Naive thymus-derived CD4-positive, alpha-beta T cell (primary cell): ENCODE measurements around the gene CCRL2. TPM values are rescaled to one million over a fixed set of nuclear protein-coding genes. Genes with fewer than 3 reads are reported as not detected.

Source experiments
- ATAC-seq: fragments of 150-1000 bp; cut with Tn5 transposase; 2 replicates; pipeline ENCODE4 v1.10.0; 2021; ENCODE audit warnings: mild to moderate bottlenecking, moderate library complexity
- CTCF ChIA-PET: fragments of 350-600 bp; sonication (Branson Sonifier 250); formaldehyde crosslinking; loops from one replicate; lab custom pipeline; 2021; ENCODE audit warnings: antibody characterized with exemption; lab: Charles Lee
- POLR2A ChIA-PET: fragments of 350-600 bp; sonication (Branson Sonifier 250); formaldehyde crosslinking; loops from one replicate; lab custom pipeline; 2021; ENCODE audit warnings: antibody characterized with exemption, inconsistent platforms; lab: Charles Lee
- DNase-seq, 9 donors: peaks; one replicate each; pipeline versions ENCODE4 v3.0.0 to v3.0.0-alpha.2; 2020 to 2022; ENCODE audit warnings: mixed read lengths in 1 of 9
- H3K27ac ChIP-seq: one replicate; pipeline ENCODE4 v1.7.0; 2013; ENCODE audit warnings: mild to moderate bottlenecking, low read depth, low read length, moderate library complexity
- H3K27me3 ChIP-seq, 2 donors: one replicate each; pipeline ENCODE4 v1.7.0; 2013; ENCODE audit warnings: low read length in 2 of 2, mild to moderate bottlenecking in 2 of 2, moderate library complexity in 2 of 2; ENCODE audit not compliant: control insufficient read depth in 2 of 2, insufficient read depth in 2 of 2
- H3K36me3 ChIP-seq, 3 experiments: 1 replicate in 2 of 3; 2 replicates in 1 of 3; pipeline ENCODE4 v1.7.0; 2013; ENCODE audit warnings: low read length in 3 of 3, mild to moderate bottlenecking in 3 of 3, moderate library complexity in 1 of 3; ENCODE audit not compliant: insufficient read depth in 3 of 3, control insufficient read depth in 2 of 3
- H3K4me1 ChIP-seq, 2 donors: one replicate each; pipeline ENCODE4 v1.7.0; 2013; ENCODE audit warnings: low read length in 2 of 2, mild to moderate bottlenecking in 2 of 2, moderate library complexity in 1 of 2; ENCODE audit not compliant: control insufficient read depth in 2 of 2, insufficient read depth in 2 of 2
- H3K4me3 ChIP-seq: 2 replicates; pipeline ENCODE4 v1.7.0; 2013; ENCODE audit warnings: mild to moderate bottlenecking, low read length
- H3K9me3 ChIP-seq, 3 experiments: 1 replicate in 2 of 3; 2 replicates in 1 of 3; pipeline ENCODE4 v1.7.0; 2013; ENCODE audit warnings: low read length in 3 of 3; ENCODE audit not compliant: control insufficient read depth in 2 of 3
- H3K27ac Mint-ChIP-seq, 9 donors: one replicate each; pipeline ENCODE4 v1.8.0; 2020 to 2022; ENCODE audit warnings: mixed read lengths in 9 of 9, mild to moderate bottlenecking in 8 of 9, moderate library complexity in 5 of 9, inconsistent platforms in 2 of 9
- H3K27me3 Mint-ChIP-seq, 5 donors: one replicate each; pipeline ENCODE4 v1.8.0; 2021 to 2022; ENCODE audit warnings: mixed read lengths in 5 of 5, mild to moderate bottlenecking in 1 of 5
- H3K36me3 Mint-ChIP-seq, 5 donors: one replicate each; pipeline ENCODE4 v1.8.0; 2020 to 2022; ENCODE audit warnings: mixed read lengths in 5 of 5, mild to moderate bottlenecking in 3 of 5, inconsistent platforms in 1 of 5
- H3K4me1 Mint-ChIP-seq, 7 donors: one replicate each; pipeline ENCODE4 v1.8.0; 2020 to 2022; ENCODE audit warnings: mixed read lengths in 7 of 7, mild to moderate bottlenecking in 3 of 7, inconsistent platforms in 1 of 7
- H3K4me3 Mint-ChIP-seq, 10 donors: one replicate each; pipeline ENCODE4 v1.8.0; 2020 to 2022; ENCODE audit warnings: mild to moderate bottlenecking in 10 of 10, mixed read lengths in 10 of 10, moderate library complexity in 6 of 10, inconsistent platforms in 2 of 10
- H3K9me3 Mint-ChIP-seq, 11 donors: one replicate each; pipeline ENCODE4 v1.8.0; 2020 to 2022; ENCODE audit warnings: mixed read lengths in 11 of 11, mild to moderate bottlenecking in 4 of 11, inconsistent platforms in 1 of 11, moderate library complexity in 1 of 11
- intact Hi-C, 2 donors: fragments of 100-400 bp; cut with micrococcal nuclease; formaldehyde crosslinking; loops; one replicate each; pipeline ENCODE4 v1.15.1; 2023
- polyA plus RNA-seq, 2 donors: library from polyadenylated mRNA; unstranded; fragments of 300-500 nt; fragmentation: Illumina TruSeq; gene quantifications; one replicate each; pipeline ENCODE4 v1.2.3, GENCODE V29; 2021
- total RNA-seq, 6 experiments: library from RNA in 5 of 6; stranded (reverse) in 5 of 6; gene quantifications; 1 replicate in 5 of 6; 2 replicates in 1 of 6; pipeline ENCODE4 v1.2.3 and lab custom pipeline; 2021 to 2026

Gene CCRL2
- total and polyA plus RNA-seq, 7 experiments from 2014 or later = 0.34 to 20.5 (median 1.3) TPM

- Mint-ChIP-seq H3K9me3 (peaks cover 0 to 4% (median 0%) of the 10 kb centered on the region in 11 donors), H3K27ac (peak overlapping the region in 1 of 9 donors; percentile 42), H3K27me3 (peaks cover 0 to 24% (median 0%) of the 10 kb centered on the region in 5 donors), H3K4me3 (no peak overlapping the region), H3K4me1 (peaks cover 11 to 37% (median 33%) of the 10 kb centered on the region in 7 donors), H3K36me3 (peaks cover 0 to 7% (median 3%) of the 10 kb centered on the region in 5 donors)
- POLR2A ChIA-PET = no interaction called here
- H3K4me3 ChIP-seq = no peak overlapping the region
- no peaks in the 10 kb centered on the region for H3K9me3 ChIP-seq
- no peak overlapping the region for H3K27ac ChIP-seq
- CTCF ChIA-PET = no interaction called here
- H3K27me3 ChIP-seq = no peaks in the 10 kb centered on the region
- ATAC-seq = peak; percentile 15
- H3K4me1 ChIP-seq = peaks cover 5 to 10% of the 10 kb centered on the region in 2 donors
- intact Hi-C loops = loop anchor here in 1 of 2 donors (2.0 kb wide), 2 partner anchors 35 to 133 kb away; no protein-coding TSS in a partner anchor
- H3K36me3 ChIP-seq = no peaks in the 10 kb centered on the region
- DNase-seq = no peak
Observed at GRCh38 chr3:46405301-46406019, 1.6 kb upstream of the CCRL2 start.

GRCh38 chr3:46406443-46406787 is 644 bp upstream of the CCRL2 start:
- H3K9me3 Mint-ChIP-seq = peaks cover 0 to 4% (median 0%) of the 10 kb centered on the region in 11 donors
- Histone ChIP-seq H3K27ac (no peak overlapping the region), H3K9me3 (no peaks in the 10 kb centered on the region), H3K27me3 (no peaks in the 10 kb centered on the region), H3K4me3 (no peak overlapping the region), H3K36me3 (no peaks in the 10 kb centered on the region), H3K4me1 (peaks cover 5 to 10% of the 10 kb centered on the region in 2 donors)
- peak overlapping the region in 7 of 9 donors; percentile 73 to 95 (median 83) for H3K27ac Mint-ChIP-seq
- peaks cover 0 to 7% (median 3%) of the 10 kb centered on the region in 5 donors for H3K36me3 Mint-ChIP-seq
- intact Hi-C loops = loop anchor here in 1 of 2 donors (2.0 kb wide), 2 partner anchors 34 to 132 kb away; no protein-coding TSS in a partner anchor
- ChIA-PET CTCF (no interaction called here), POLR2A (no interaction called here)
- peak; percentile 75 for ATAC-seq
- H3K27me3 Mint-ChIP-seq = peaks cover 0 to 24% (median 0%) of the 10 kb centered on the region in 5 donors
- peak in 1 of 9 donors; percentile 13 for DNase-seq
- peaks cover 11 to 37% (median 33%) of the 10 kb centered on the region in 7 donors for H3K4me1 Mint-ChIP-seq
- peak overlapping the region in 4 of 10 donors; percentile 72 to 88 (median 84) for H3K4me3 Mint-ChIP-seq

GRCh38 chr3:46407970-46408369 is 911 bp downstream of the CCRL2 start:
- H3K36me3 Mint-ChIP-seq = peaks cover 0 to 7% (median 3%) of the 10 kb centered on the region in 5 donors
- ChIA-PET CTCF (interaction anchor here (1.1 kb wide), 1 partner anchor 23 kb away, joined by 3 read pairs; no protein-coding TSS in a partner anchor), POLR2A (interaction anchor here (0.5 kb wide), 1 partner anchor 1057 kb away, joined by 3 read pairs; no protein-coding TSS in a partner anchor)
- H3K27ac ChIP-seq = no peak overlapping the region
- H3K4me1 ChIP-seq = peaks cover 5 to 10% of the 10 kb centered on the region in 2 donors
- no peaks in the 10 kb centered on the region for H3K9me3 ChIP-seq
- H3K9me3 Mint-ChIP-seq = peaks cover 0 to 2% (median 0%) of the 10 kb centered on the region in 11 donors
- H3K4me3 ChIP-seq = peak overlapping the region; percentile 55
- H3K27me3 ChIP-seq = no peaks in the 10 kb centered on the region
- H3K27me3 Mint-ChIP-seq = peaks cover 0 to 17% (median 0%) of the 10 kb centered on the region in 5 donors
- peak overlapping the region in 8 of 9 donors; percentile 19 to 95 (median 85) for H3K27ac Mint-ChIP-seq
- intact Hi-C loops = loop anchor here in 1 of 2 donors (2.0 kb wide), 2 partner anchors 33 to 131 kb away; no protein-coding TSS in a partner anchor
- H3K4me3 Mint-ChIP-seq = peak overlapping the region in 9 of 10 donors; percentile 79 to 88 (median 85)
- DNase-seq = no peak
- ATAC-seq = no peak
- H3K4me1 Mint-ChIP-seq = peaks cover 11 to 37% (median 33%) of the 10 kb centered on the region in 7 donors
- no peaks in the 10 kb centered on the region for H3K36me3 ChIP-seq

GRCh38 chr3:46408853-46409252 is 1.8 kb downstream of the CCRL2 start:
- Mint-ChIP-seq H3K27me3 (peaks cover 0 to 9% (median 0%) of the 10 kb centered on the region in 5 donors), H3K4me3 (peak overlapping the region in 4 of 10 donors; percentile 4 to 79 (median 8)), H3K4me1 (peaks cover 11 to 37% (median 33%) of the 10 kb centered on the region in 7 donors), H3K9me3 (peaks cover 0 to 2% (median 0%) of the 10 kb centered on the region in 11 donors), H3K36me3 (peaks cover 0 to 7% (median 3%) of the 10 kb centered on the region in 5 donors), H3K27ac (peak overlapping the region in 3 of 9 donors; percentile 9 to 83 (median 58))
- ChIA-PET CTCF (no interaction called here), POLR2A (no interaction called here)
- H3K27ac ChIP-seq = no peak overlapping the region
- H3K4me1 ChIP-seq = peaks cover 5 to 10% of the 10 kb centered on the region in 2 donors
- no peaks in the 10 kb centered on the region for H3K36me3 ChIP-seq
- ATAC-seq (no peak), DNase-seq (no peak)
- no peak overlapping the region for H3K4me3 ChIP-seq
- no peaks in the 10 kb centered on the region for H3K27me3 ChIP-seq
- intact Hi-C loops = no loop called here
- H3K9me3 ChIP-seq = no peaks in the 10 kb centered on the region

GRCh38 chr3:46409739-46410489 is 2.9 kb downstream of the CCRL2 start:
- no peaks in the 10 kb centered on the region for H3K9me3 ChIP-seq
- ChIA-PET CTCF (no interaction called here), POLR2A (no interaction called here)
- intact Hi-C loops = loop anchor here in 1 of 2 donors (5.0 kb wide), 1 partner anchor 1348 kb away; no protein-coding TSS in a partner anchor
- Mint-ChIP-seq H3K9me3 (no peaks in the 10 kb centered on the region), H3K27me3 (peaks cover 0 to 7% (median 0%) of the 10 kb centered on the region in 5 donors), H3K36me3 (peaks cover 0 to 7% (median 0%) of the 10 kb centered on the region in 5 donors), H3K4me3 (peak overlapping the region in 4 of 10 donors; percentile 13 to 47 (median 14)), H3K27ac (peak overlapping the region in 4 of 9 donors; percentile 24 to 75 (median 54)), H3K4me1 (peaks cover 11 to 37% (median 33%) of the 10 kb centered on the region in 7 donors)
- DNase-seq (peak in 3 of 9 donors; percentile 4 to 13 (median 8)), ATAC-seq (no peak)
- H3K27ac ChIP-seq = peak overlapping the region; percentile 19
- no peak overlapping the region for H3K4me3 ChIP-seq
- no peaks in the 10 kb centered on the region for H3K27me3 ChIP-seq
- peaks cover 5 to 10% of the 10 kb centered on the region in 2 donors for H3K4me1 ChIP-seq
- no peaks in the 10 kb centered on the region for H3K36me3 ChIP-seq

- POLR2A ChIA-PET = no interaction called here
Observed at GRCh38 chr3:46410669-46411068, 3.6 kb downstream of the CCRL2 start.

More at GRCh38 chr3:46410669-46411068, 3.6 kb downstream of the CCRL2 start:
- Histone ChIP-seq H3K4me3 (no peak overlapping the region), H3K27me3 (no peaks in the 10 kb centered on the region), H3K27ac (no peak overlapping the region), H3K9me3 (no peaks in the 10 kb centered on the region), H3K4me1 (peaks cover 5 to 10% of the 10 kb centered on the region in 2 donors), H3K36me3 (no peaks in the 10 kb centered on the region)
- Mint-ChIP-seq H3K27ac (no peak overlapping the region), H3K4me3 (no peak overlapping the region), H3K4me1 (peaks cover 11 to 37% (median 32%) of the 10 kb centered on the region in 7 donors), H3K36me3 (peaks cover 0 to 7% (median 0%) of the 10 kb centered on the region in 5 donors), H3K27me3 (peaks cover 0 to 10% (median 0%) of the 10 kb centered on the region in 5 donors), H3K9me3 (no peaks in the 10 kb centered on the region)
- DNase-seq = no peak
- CTCF ChIA-PET = no interaction called here
- ATAC-seq = no peak
- intact Hi-C loops = loop anchor here in 1 of 2 donors (5.0 kb wide), 1 partner anchor 1348 kb away; no protein-coding TSS in a partner anchor
